Liver (tissue), 9 donors: ENCODE measurements around the gene FAM209B. TPM values are rescaled to one million over a fixed set of nuclear protein-coding genes. Genes with fewer than 3 reads are reported as not detected.

ENCODE experiments used
- DNase-seq: peaks from one replicate; pipeline ENCODE4 v3.0.0-alpha.2; 2017; ENCODE audit warnings: low spot score
- H3K27ac ChIP-seq, 2 donors: one replicate each; pipeline ENCODE4 v1.7.0; 2013; ENCODE audit warnings: inconsistent platforms in 2 of 2, low read length in 2 of 2, control low read depth in 1 of 2, low read depth in 1 of 2, mild to moderate bottlenecking in 1 of 2
- H3K27me3 ChIP-seq, 4 donors: one replicate each; pipeline versions ENCODE4 v1.6.1 to v1.7.0; 2013; ENCODE audit warnings: low read length in 3 of 4, inconsistent platforms in 1 of 4, mild to moderate bottlenecking in 1 of 4, moderate library complexity in 1 of 4; ENCODE audit not compliant: control insufficient read depth in 4 of 4, insufficient read depth in 4 of 4
- H3K36me3 ChIP-seq, 4 donors: one replicate each; pipeline versions ENCODE4 v1.6.1 to v1.7.0; 2013; ENCODE audit warnings: low read length in 3 of 4, mild to moderate bottlenecking in 3 of 4, low read depth in 1 of 4, moderate library complexity in 1 of 4; ENCODE audit not compliant: control insufficient read depth in 4 of 4, insufficient read depth in 3 of 4
- H3K4me1 ChIP-seq, 4 donors: one replicate each; pipeline versions ENCODE4 v1.6.1 to v1.7.0; 2013; ENCODE audit warnings: low read length in 3 of 4, mild to moderate bottlenecking in 3 of 4, moderate library complexity in 1 of 4; ENCODE audit not compliant: control insufficient read depth in 4 of 4, insufficient read depth in 4 of 4
- H3K4me3 ChIP-seq, 3 donors: one replicate each; pipeline versions ENCODE4 v1.6.1 to v1.7.0; 2013; ENCODE audit warnings: low read length in 3 of 3, control low read depth in 1 of 3, low read depth in 1 of 3, mild to moderate bottlenecking in 1 of 3
- H3K9ac ChIP-seq, 2 donors: one replicate each; pipeline ENCODE4 v1.7.0; 2013; ENCODE audit warnings: low read length in 2 of 2, mild to moderate bottlenecking in 2 of 2, moderate library complexity in 2 of 2, control low read depth in 1 of 2, low read depth in 1 of 2
- H3K9me3 ChIP-seq, 4 donors: one replicate each; pipeline versions ENCODE4 v1.6.1 to v1.7.0; 2013; ENCODE audit warnings: low read length in 3 of 4; ENCODE audit not compliant: control insufficient read depth in 4 of 4
- ATF3 ChIP-seq: IDR thresholded peaks from 2 replicates; pipeline ENCODE4 v1.6.1; 2016; ENCODE audit warnings: antibody characterized with exemption
- EGR1 ChIP-seq, 2 donors: IDR thresholded peaks; 2 replicates each; pipeline ENCODE4 v1.6.1; 2016 to 2018; ENCODE audit warnings: antibody characterized with exemption in 2 of 2, low read depth in 2 of 2
- FOXA1 ChIP-seq: IDR thresholded peaks from 2 replicates; pipeline ENCODE4 v1.6.1; 2016; ENCODE audit warnings: antibody characterized with exemption
- FOXA2 ChIP-seq: IDR thresholded peaks from 2 replicates; pipeline ENCODE4 v1.6.1; 2016; ENCODE audit warnings: antibody characterized with exemption
- GABPA ChIP-seq, 2 donors: IDR thresholded peaks in 1 of 2; conservative IDR thresholded peaks in 1 of 2; 2 replicates each; pipeline ENCODE4 v1.6.1; 2016; ENCODE audit warnings: antibody characterized with exemption in 2 of 2, mild to moderate bottlenecking in 1 of 2, moderate library complexity in 1 of 2
- HNF4A ChIP-seq, 2 donors: conservative IDR thresholded peaks; 2 replicates each; pipeline ENCODE4 v1.6.1; 2016; ENCODE audit warnings: antibody characterized with exemption in 2 of 2, mild to moderate bottlenecking in 2 of 2
- JUND ChIP-seq, 2 donors: IDR thresholded peaks; 2 replicates each; pipeline ENCODE4 v1.6.1; 2016; ENCODE audit warnings: antibody characterized with exemption in 2 of 2
- REST ChIP-seq: IDR thresholded peaks from 2 replicates; pipeline ENCODE4 v1.6.1; 2016; ENCODE audit warnings: antibody characterized with exemption, mild to moderate bottlenecking
- RXRA ChIP-seq, 2 donors: IDR thresholded peaks; 2 replicates each; pipeline ENCODE4 v1.6.1; 2017 to 2018; ENCODE audit warnings: antibody characterized with exemption in 2 of 2, mild to moderate bottlenecking in 1 of 2
- SP1 ChIP-seq: IDR thresholded peaks from 2 replicates; pipeline ENCODE4 v1.6.1; 2018; ENCODE audit warnings: antibody characterized with exemption, mild to moderate bottlenecking
- TAF1 ChIP-seq: conservative IDR thresholded peaks from 2 replicates; pipeline ENCODE4 v1.6.1; 2016; ENCODE audit warnings: antibody characterized with exemption, mild to moderate bottlenecking
- YY1 ChIP-seq: IDR thresholded peaks from 2 replicates; pipeline ENCODE4 v1.6.1; 2016; ENCODE audit warnings: antibody characterized with exemption, mild to moderate bottlenecking
- WGBS: extraction: QIAGEN DNeasy Blood & Tissue Kit; methylation state at CpG from one replicate; pipeline ENCODE4 v1.1.7; 2013; 5-methylcytosine and 5-hydroxymethylcytosine counted together
- polyA plus RNA-seq, 2 donors: library from polyadenylated mRNA; stranded (reverse) in 1 of 2; unstranded in 1 of 2; fragments of 200-250 nt in 1 of 2; fragments of >200 nt in 1 of 2; fragmentation: Nextera tagmentation in 1 of 2; extraction: Ambion mirVana in 1 of 2; gene quantifications; one replicate each; pipeline versions ENCODE4 v1.2.1 to v1.2.3, GENCODE V29; 2013 to 2015
- total RNA-seq, 2 donors: library from RNA; depleted of rRNA; stranded (reverse); fragments of >200 nt; gene quantifications; one replicate each; pipeline ENCODE4 v1.2.3, GENCODE V29; 2014
- TF ChIP-seq, protein P1 (sequence below): IDR thresholded peaks from 2 replicates; pipeline ENCODE4 v1.6.1; 2016; ENCODE audit warnings: antibody characterized with exemption
- TF ChIP-seq, protein P2 (sequence below): IDR thresholded peaks from 2 replicates; pipeline ENCODE4 v1.6.1; 2016; ENCODE audit warnings: antibody characterized with exemption
- TF ChIP-seq, protein P3 (sequence below): fragments of 150-350 bp; IDR thresholded peaks from 2 replicates; pipeline ENCODE4 v1.5.1; 2017; ENCODE audit warnings: improper control_type of control experiment, low read depth, low read length; ENCODE audit not compliant: missing input control
- donor health status: healthy.
- donor health status: healthy.
- donor health status: healthy.
- donor health status: healthy.
- donor health status: healthy.

The FAM209B gene
- total and polyA plus RNA-seq, 4 donors: 0.38 TPM; not detected in 3

GRCh38 chr20:56517641-56518040 lies 15.4 kb upstream of the FAM209B start (continued):
- no peak for TF ChIP-seq REST
- TF ChIP-seq TAF1: no peak
- TF ChIP-seq GABPA (IDR thresholded peaks at IDR 0.05 in 1 of 2, conservative IDR thresholded peaks at IDR 0.05 in 1 of 2): no peak

DNA sequence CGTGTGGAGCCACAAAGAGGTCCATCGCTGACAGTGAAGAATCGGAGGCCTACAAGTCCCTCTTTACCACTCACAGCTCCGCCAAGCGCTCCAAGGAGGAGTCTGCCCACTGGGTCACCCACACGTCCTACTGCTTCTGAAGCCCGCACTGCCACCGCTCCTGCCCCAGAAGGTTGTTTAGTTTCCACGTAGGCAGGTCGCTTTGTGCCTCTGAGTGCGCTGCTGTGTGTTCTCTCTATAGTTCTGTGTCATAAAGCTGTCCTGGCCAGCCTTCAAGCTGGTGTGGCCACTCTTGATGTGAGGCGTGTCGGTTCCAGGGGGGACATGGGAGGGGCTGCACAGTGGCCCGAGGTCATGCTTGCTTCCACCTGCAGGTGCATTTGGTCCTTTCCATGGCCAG lies 14.9 kb upstream of the FAM209B start:
- peaks cover 22 to 61% (median 45%) of the 10 kb centered on the region in 4 donors for H3K36me3 ChIP-seq
- H3K27ac ChIP-seq: no peak overlapping the region
- no peak overlapping the region for H3K4me3 ChIP-seq
- H3K9ac ChIP-seq: no peak overlapping the region
- peaks cover 5 to 10% (median 8%) of the 10 kb centered on the region in 4 donors for H3K9me3 ChIP-seq
- no peaks in the 10 kb centered on the region for H3K4me1 ChIP-seq
- H3K27me3 ChIP-seq: no peaks in the 10 kb centered on the region
- DNase-seq: no peak
- TF ChIP-seq, protein P1, sequence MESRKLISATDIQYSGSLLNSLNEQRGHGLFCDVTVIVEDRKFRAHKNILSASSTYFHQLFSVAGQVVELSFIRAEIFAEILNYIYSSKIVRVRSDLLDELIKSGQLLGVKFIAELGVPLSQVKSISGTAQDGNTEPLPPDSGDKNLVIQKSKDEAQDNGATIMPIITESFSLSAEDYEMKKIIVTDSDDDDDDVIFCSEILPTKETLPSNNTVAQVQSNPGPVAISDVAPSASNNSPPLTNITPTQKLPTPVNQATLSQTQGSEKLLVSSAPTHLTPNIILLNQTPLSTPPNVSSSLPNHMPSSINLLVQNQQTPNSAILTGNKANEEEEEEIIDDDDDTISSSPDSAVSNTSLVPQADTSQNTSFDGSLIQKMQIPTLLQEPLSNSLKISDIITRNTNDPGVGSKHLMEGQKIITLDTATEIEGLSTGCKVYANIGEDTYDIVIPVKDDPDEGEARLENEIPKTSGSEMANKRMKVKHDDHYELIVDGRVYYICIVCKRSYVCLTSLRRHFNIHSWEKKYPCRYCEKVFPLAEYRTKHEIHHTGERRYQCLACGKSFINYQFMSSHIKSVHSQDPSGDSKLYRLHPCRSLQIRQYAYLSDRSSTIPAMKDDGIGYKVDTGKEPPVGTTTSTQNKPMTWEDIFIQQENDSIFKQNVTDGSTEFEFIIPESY: no peak
- TF ChIP-seq GABPA (IDR thresholded peaks at IDR 0.05 in 1 of 2, conservative IDR thresholded peaks at IDR 0.05 in 1 of 2): no peak
- no peak for TF ChIP-seq SP1
- no peak for TF ChIP-seq YY1
- TF ChIP-seq, protein P2, sequence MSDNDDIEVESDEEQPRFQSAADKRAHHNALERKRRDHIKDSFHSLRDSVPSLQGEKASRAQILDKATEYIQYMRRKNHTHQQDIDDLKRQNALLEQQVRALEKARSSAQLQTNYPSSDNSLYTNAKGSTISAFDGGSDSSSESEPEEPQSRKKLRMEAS: no peak
- TF ChIP-seq RXRA (IDR thresholded peaks at IDR 0.05): no peak
- no peak for TF ChIP-seq FOXA2
- TF ChIP-seq TAF1: no peak
- no peak for TF ChIP-seq FOXA1
- TF ChIP-seq ATF3: no peak
- TF ChIP-seq EGR1 (IDR thresholded peaks at IDR 0.05; ENCODE audit: low read depth in 2 of 2): no peak
- TF ChIP-seq, protein P3, sequence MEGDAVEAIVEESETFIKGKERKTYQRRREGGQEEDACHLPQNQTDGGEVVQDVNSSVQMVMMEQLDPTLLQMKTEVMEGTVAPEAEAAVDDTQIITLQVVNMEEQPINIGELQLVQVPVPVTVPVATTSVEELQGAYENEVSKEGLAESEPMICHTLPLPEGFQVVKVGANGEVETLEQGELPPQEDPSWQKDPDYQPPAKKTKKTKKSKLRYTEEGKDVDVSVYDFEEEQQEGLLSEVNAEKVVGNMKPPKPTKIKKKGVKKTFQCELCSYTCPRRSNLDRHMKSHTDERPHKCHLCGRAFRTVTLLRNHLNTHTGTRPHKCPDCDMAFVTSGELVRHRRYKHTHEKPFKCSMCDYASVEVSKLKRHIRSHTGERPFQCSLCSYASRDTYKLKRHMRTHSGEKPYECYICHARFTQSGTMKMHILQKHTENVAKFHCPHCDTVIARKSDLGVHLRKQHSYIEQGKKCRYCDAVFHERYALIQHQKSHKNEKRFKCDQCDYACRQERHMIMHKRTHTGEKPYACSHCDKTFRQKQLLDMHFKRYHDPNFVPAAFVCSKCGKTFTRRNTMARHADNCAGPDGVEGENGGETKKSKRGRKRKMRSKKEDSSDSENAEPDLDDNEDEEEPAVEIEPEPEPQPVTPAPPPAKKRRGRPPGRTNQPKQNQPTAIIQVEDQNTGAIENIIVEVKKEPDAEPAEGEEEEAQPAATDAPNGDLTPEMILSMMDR: no peak
- no peak for TF ChIP-seq HNF4A (conservative IDR thresholded peaks at IDR 0.05)
- no peak for TF ChIP-seq JUND (IDR thresholded peaks at IDR 0.05)
- 97% methylated on average over 14 of the region's 14 CpGs for WGBS
